NB4 (cell line): ENCODE data around the gene TACC2.

ENCODE experiments used
- POLR2A ChIP-seq: IDR thresholded peaks from 2 replicates; pipeline ENCODE4 v1.6.1; 2011; ENCODE audit warnings: mild to moderate bottlenecking; ENCODE audit not compliant: insufficient read length; ENCODE audit errors: extremely low read depth
- TF ChIP-seq, protein P1 (sequence below): IDR thresholded peaks from one replicate; pipeline ENCODE4 v1.5.1; 2012; ENCODE audit warnings: low read depth, low read length
- TF ChIP-seq, protein P2 (sequence below): IDR thresholded peaks from 2 replicates; pipeline ENCODE4 v1.6.1; 2011; ENCODE audit warnings: low read depth, low read length

DNA sequence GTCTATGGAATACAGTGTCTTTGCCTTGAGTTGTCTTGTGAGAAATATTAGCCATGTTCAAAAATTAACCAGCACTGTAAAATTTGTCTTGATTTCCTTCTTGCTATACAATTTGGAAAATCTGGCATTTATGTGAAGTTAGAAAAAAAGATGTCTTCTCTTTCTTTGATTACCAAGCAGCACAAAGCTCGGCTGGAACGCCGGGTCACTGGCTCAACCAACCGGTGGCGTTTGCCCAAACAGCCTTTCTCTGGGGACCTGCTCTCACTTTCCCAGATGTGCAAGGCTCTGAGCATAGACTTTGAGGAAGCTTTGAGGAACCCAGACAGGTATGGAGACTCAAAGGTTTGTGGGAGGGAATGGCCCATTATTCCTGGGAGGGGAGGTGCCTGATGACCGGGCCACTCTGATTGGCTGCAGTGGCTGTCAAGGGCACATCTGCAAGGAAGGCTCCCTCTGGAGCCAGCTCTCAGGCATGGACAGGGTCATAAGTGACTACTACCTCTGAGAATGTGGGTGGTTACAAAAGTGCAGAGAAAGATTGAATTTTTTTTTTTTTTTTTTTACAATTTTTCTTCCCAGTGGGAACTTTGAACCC, 287.7 kb downstream of the TACC2 start:
- TF ChIP-seq, protein P1, sequence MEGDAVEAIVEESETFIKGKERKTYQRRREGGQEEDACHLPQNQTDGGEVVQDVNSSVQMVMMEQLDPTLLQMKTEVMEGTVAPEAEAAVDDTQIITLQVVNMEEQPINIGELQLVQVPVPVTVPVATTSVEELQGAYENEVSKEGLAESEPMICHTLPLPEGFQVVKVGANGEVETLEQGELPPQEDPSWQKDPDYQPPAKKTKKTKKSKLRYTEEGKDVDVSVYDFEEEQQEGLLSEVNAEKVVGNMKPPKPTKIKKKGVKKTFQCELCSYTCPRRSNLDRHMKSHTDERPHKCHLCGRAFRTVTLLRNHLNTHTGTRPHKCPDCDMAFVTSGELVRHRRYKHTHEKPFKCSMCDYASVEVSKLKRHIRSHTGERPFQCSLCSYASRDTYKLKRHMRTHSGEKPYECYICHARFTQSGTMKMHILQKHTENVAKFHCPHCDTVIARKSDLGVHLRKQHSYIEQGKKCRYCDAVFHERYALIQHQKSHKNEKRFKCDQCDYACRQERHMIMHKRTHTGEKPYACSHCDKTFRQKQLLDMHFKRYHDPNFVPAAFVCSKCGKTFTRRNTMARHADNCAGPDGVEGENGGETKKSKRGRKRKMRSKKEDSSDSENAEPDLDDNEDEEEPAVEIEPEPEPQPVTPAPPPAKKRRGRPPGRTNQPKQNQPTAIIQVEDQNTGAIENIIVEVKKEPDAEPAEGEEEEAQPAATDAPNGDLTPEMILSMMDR = no peak
- no peak for TF ChIP-seq POLR2A
- TF ChIP-seq, protein P2, sequence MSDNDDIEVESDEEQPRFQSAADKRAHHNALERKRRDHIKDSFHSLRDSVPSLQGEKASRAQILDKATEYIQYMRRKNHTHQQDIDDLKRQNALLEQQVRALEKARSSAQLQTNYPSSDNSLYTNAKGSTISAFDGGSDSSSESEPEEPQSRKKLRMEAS = no peak
